Spleen (tissue), 11 donors: ENCODE measurements around the gene PPP1R9A. TPM values are rescaled to one million over a fixed set of nuclear protein-coding genes. Genes with fewer than 3 reads are reported as not detected.

Experiments
- DNase-seq: peaks from one replicate; pipeline ENCODE4 v3.0.0-alpha.2; 2020
- H3K27ac ChIP-seq, 8 donors: fragments of 200-600 bp; sonication (generic) in 7 of 8; 1 replicate in 4 of 8; 2 replicates in 4 of 8; pipeline versions ENCODE4 v1.5.0 to v1.8.0; 2016 to 2021; ENCODE audit warnings: inconsistent platforms in 4 of 8, mild to moderate bottlenecking in 4 of 8, moderate library complexity in 1 of 8
- H3K27me3 ChIP-seq, 7 donors: fragments of 200-600 bp; sonication (generic) in 6 of 7; replicated peaks in 1 of 7; 1 replicate in 4 of 7; 2 replicates in 3 of 7; pipeline versions ENCODE4 v1.5.0 to v1.8.0; 2016 to 2021; ENCODE audit warnings: inconsistent platforms in 3 of 7, mild to moderate bottlenecking in 1 of 7
- H3K36me3 ChIP-seq, 6 donors: fragments of 200-600 bp; sonication (generic) in 5 of 6; 1 replicate in 4 of 6; 2 replicates in 2 of 6; pipeline versions ENCODE4 v1.5.0 to v1.8.0; 2016 to 2021; ENCODE audit warnings: inconsistent platforms in 2 of 6
- H3K4me1 ChIP-seq, 6 donors: fragments of 200-600 bp; sonication (generic) in 5 of 6; 1 replicate in 3 of 6; 2 replicates in 3 of 6; pipeline versions ENCODE4 v1.5.0 to v1.8.0; 2016 to 2021; ENCODE audit warnings: inconsistent platforms in 3 of 6
- H3K4me3 ChIP-seq, 8 donors: fragments of 200-600 bp; sonication (generic) in 7 of 8; 1 replicate in 4 of 8; 2 replicates in 4 of 8; pipeline versions ENCODE4 v1.5.0 to v1.8.0; 2016 to 2021; ENCODE audit warnings: inconsistent platforms in 4 of 8, mild to moderate bottlenecking in 4 of 8, moderate library complexity in 2 of 8
- H3K9me3 ChIP-seq, 8 donors: fragments of 200-600 bp; sonication (generic) in 7 of 8; 1 replicate in 4 of 8; 2 replicates in 4 of 8; pipeline versions ENCODE4 v1.5.0 to v1.8.0; 2016 to 2021; ENCODE audit warnings: inconsistent platforms in 4 of 8
- POLR2A ChIP-seq, 3 donors: fragments of 450-650 bp; IDR thresholded peaks; one replicate each; pipeline ENCODE4 v1.5.1; 2017; ENCODE audit warnings: antibody characterized with exemption in 3 of 3, mild to moderate bottlenecking in 1 of 3
- POLR2AphosphoS5 ChIP-seq, 3 donors: sonication (generic); formaldehyde crosslinking; IDR thresholded peaks; one replicate each; pipeline ENCODE4 v1.5.1; 2017; ENCODE audit warnings: antibody characterized with exemption in 3 of 3
- WGBS, 5 donors: extraction: QIAGEN DNeasy Blood & Tissue Kit in 3 of 5; methylation state at CpG; one replicate each; pipeline versions ENCODE4 v1.1.5 to v1.1.7; 2013 to 2018; 5-methylcytosine and 5-hydroxymethylcytosine counted together
- intact Hi-C: fragments of 100-400 bp; cut with DNase I; formaldehyde crosslinking; loops from one replicate; pipeline ENCODE4 v1.15.0; 2023; ENCODE audit warnings: low total_unique reads
- polyA plus RNA-seq, 3 donors: library from polyadenylated mRNA; stranded (reverse); fragments of 200-250 nt; gene quantifications; one replicate each; pipeline ENCODE4 v1.2.1, GENCODE V29; 2013
- total RNA-seq, 7 donors: library from RNA; depleted of rRNA in 3 of 7; stranded (reverse); fragments of >200 nt in 3 of 7; fragmentation: NEBNext Ultra II Directional in 4 of 7; extraction: Animal tissue kit (Norgen Biotek cat#: 25700) in 4 of 7; gene quantifications; one replicate each; pipeline versions ENCODE4 v1.1.0 to v1.2.1, GENCODE V29; 2016 to 2021
- TF ChIP-seq, protein P1 (sequence below), 11 experiments: fragments of 200-600 bp in 7 of 11; fragments of 450-650 bp in 4 of 11; sonication (generic) in 4 of 11; IDR thresholded peaks in 8 of 11; conservative IDR thresholded peaks in 3 of 11; 1 replicate in 7 of 11; 2 replicates in 4 of 11; pipeline versions ENCODE4 v1.4.0 to v1.8.0; 2016 to 2021; ENCODE audit warnings: antibody characterized with exemption in 11 of 11, inconsistent platforms in 4 of 11, mild to moderate bottlenecking in 1 of 11
- donor health status: healthy with polysubstance abuse.
- donor health status: DM: no; HTN: no; CAD: no; lungs with moderate emphysema.
- donor health status: DM: no; HTN: no; CAD: no.
- donor health status: Bipolar disorder and iron deficiency.
- donor health status: healthy.
- donor health status: DM: no; HTN: no; CAD: no.
- donor health status: DM: yes; HTN: yes; CAD: no.

The PPP1R9A gene
- total and polyA plus RNA-seq, 10 donors = 0.52 to 24.1 (median 10.9) TPM

DNA sequence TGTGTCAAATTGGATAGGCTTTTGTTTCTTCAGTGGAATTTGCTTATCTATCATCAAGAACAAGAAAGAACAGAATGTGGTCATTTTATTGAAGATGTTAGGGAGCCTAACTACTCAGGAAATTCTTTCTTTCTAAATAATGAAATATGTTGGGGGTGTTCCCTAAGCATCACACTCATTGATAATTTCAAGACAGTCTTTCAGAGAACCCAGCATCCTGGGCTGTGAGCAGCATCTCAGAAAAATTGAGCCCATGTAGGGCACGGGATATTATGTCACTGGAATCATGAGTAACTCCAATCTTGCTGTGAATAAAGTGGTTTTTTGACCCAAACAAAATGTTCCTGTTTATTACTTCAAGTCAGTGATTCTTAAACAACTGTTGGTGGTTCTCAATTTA is 389.6 kb downstream of the PPP1R9A start:
- Histone ChIP-seq H3K27ac (no peak overlapping the region), H3K9me3 (no peaks in the 10 kb centered on the region), H3K4me1 (no peaks in the 10 kb centered on the region), H3K27me3 (no peaks in the 10 kb centered on the region), H3K36me3 (no peaks in the 10 kb centered on the region), H3K4me3 (no peak overlapping the region)
- 74 to 97% (median 89%) methylated on average over 1 of the region's 1 CpG for WGBS, 5 donors
- no peak for DNase-seq
- intact Hi-C loops = no loop called here
- no peak for TF ChIP-seq POLR2AphosphoS5 (IDR thresholded peaks at IDR 0.05)

DNA sequence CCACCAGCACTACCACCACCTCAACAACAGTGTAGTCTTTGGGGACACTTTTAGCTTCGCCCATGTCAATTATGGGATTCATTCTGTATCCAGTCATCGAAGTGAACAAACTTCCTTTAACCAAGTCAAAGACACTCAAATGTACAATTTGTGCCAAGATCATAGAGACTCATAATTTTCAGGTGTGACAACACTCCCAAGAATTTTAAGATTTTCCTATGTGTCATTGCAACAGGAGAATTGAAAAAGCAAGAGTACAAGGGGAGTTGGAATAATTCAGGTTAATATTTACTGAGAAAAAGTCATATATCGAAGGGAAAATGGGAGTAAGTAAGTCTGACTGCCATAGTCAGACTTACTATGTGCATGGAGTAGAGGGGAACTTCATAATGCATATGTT is 390.7 kb downstream of the PPP1R9A start:
- H3K36me3 ChIP-seq = no peaks in the 10 kb centered on the region
- no peaks in the 10 kb centered on the region for H3K9me3 ChIP-seq
- H3K4me1 ChIP-seq = no peaks in the 10 kb centered on the region
- no peak overlapping the region for H3K27ac ChIP-seq
- H3K27me3 ChIP-seq = no peaks in the 10 kb centered on the region
- no peak overlapping the region for H3K4me3 ChIP-seq
- intact Hi-C loops = no loop called here
- TF ChIP-seq POLR2A (IDR thresholded peaks at IDR 0.05) (no peak), POLR2AphosphoS5 (IDR thresholded peaks at IDR 0.05) (no peak)
- TF ChIP-seq, protein P1, sequence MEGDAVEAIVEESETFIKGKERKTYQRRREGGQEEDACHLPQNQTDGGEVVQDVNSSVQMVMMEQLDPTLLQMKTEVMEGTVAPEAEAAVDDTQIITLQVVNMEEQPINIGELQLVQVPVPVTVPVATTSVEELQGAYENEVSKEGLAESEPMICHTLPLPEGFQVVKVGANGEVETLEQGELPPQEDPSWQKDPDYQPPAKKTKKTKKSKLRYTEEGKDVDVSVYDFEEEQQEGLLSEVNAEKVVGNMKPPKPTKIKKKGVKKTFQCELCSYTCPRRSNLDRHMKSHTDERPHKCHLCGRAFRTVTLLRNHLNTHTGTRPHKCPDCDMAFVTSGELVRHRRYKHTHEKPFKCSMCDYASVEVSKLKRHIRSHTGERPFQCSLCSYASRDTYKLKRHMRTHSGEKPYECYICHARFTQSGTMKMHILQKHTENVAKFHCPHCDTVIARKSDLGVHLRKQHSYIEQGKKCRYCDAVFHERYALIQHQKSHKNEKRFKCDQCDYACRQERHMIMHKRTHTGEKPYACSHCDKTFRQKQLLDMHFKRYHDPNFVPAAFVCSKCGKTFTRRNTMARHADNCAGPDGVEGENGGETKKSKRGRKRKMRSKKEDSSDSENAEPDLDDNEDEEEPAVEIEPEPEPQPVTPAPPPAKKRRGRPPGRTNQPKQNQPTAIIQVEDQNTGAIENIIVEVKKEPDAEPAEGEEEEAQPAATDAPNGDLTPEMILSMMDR (IDR thresholded peaks at IDR 0.05 in 8 of 11, conservative IDR thresholded peaks at IDR 0.05 in 3 of 11) = no peak
- no peak for DNase-seq
- WGBS, 5 donors = 86 to 95% (median 91%) methylated on average over 3 of the region's 3 CpGs

DNA sequence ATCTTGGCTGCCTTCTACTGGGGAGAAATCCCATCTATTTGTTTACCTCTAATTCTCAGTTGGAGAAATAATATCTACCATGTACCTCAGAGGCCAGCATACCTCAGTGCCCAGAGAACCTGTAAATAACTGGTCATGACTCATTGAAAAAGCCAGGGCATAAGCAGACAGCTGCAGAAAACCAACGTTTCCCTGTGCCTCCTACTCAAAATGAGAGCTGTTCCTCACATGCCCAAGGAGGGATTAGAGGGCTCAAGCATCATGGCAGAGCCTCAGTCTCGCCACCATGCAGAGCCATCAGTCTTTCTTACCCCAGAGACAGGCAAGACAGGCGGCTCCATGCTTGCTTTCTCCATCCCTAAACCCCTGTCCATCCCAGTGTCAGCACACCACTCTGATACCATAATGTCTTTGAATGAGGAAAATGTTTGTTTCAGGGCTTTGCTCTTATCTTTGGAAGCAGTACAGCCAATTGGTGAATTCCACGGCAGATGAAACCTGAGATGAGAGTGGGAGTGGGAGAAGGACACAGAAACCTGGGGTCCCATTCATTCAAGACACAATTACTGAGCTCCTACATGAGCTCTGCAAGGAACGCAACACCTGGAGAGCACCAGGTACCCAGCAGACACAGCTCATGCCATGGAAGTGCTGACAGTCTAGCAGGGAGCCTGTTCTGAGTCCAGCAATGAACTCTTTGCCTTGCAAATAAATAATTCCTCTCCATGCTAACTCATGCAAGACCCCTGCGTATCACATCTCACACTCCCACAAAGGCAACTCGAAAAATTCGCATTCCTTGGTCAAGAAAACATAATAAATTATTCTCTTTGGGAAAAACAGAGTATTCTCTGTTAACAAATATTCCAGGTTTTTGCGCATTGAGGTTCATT is 395.9 kb downstream of the PPP1R9A start:
- Histone ChIP-seq H3K9me3 (no peaks in the 10 kb centered on the region), H3K27ac (no peak overlapping the region), H3K4me1 (no peaks in the 10 kb centered on the region), H3K4me3 (no peak overlapping the region), H3K27me3 (no peaks in the 10 kb centered on the region), H3K36me3 (no peaks in the 10 kb centered on the region)
- WGBS, 5 donors = 71 to 88% (median 75%) methylated on average over 9 of the region's 9 CpGs
- no peak for DNase-seq
- TF ChIP-seq POLR2AphosphoS5 (IDR thresholded peaks at IDR 0.05) (no peak), POLR2A (IDR thresholded peaks at IDR 0.05) (no peak)
- TF ChIP-seq, protein P1 (IDR thresholded peaks at IDR 0.05 in 8 of 11, conservative IDR thresholded peaks at IDR 0.05 in 3 of 11) = no peak
- intact Hi-C loops = no loop called here

DNA sequence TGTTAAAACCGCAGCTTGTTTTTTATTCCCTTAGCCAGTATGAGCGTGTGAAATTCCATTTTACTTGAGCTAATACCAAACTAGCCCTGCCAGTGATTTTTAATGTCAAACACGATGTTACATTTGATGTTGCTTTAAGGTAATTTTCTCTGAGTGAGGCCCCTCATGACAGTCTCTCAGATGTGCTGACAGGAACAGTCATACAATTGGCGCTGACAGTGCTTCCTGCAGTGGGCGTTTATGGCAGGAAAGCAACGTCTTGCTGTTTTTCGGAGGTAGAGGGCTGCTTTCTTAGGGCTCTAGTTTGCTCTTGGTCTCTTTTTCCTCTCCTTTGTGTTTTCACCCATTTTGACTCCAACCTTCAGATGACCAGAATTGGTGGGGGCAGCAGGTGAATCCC is 397.6 kb downstream of the PPP1R9A start:
- no peaks in the 10 kb centered on the region for H3K9me3 ChIP-seq
- H3K4me1 ChIP-seq = no peaks in the 10 kb centered on the region
- 64 to 76% (median 67%) methylated on average over 7 of the region's 7 CpGs for WGBS, 5 donors
- no peak for DNase-seq
- no peak overlapping the region for H3K27ac ChIP-seq
- H3K36me3 ChIP-seq = no peaks in the 10 kb centered on the region
- no peaks in the 10 kb centered on the region for H3K27me3 ChIP-seq
- H3K4me3 ChIP-seq = no peak overlapping the region
- TF ChIP-seq, protein P1 (IDR thresholded peaks at IDR 0.05 in 8 of 11, conservative IDR thresholded peaks at IDR 0.05 in 3 of 11) = no peak
- TF ChIP-seq POLR2A (IDR thresholded peaks at IDR 0.05) (no peak), POLR2AphosphoS5 (IDR thresholded peaks at IDR 0.05) (no peak)
- intact Hi-C loops = no loop called here
